ENCODE data around the gene MTHFSD. TPM values are rescaled to one million over a fixed set of nuclear protein-coding genes. Genes with fewer than 3 reads are reported as not detected.

The MTHFSD gene
- total and polyA plus RNA-seq, 2 of the 8 experiments (the other 6 are each of a cell fraction or from before 2014, with no cell fraction given) = 7.1 to 9.8 TPM

- DNase-seq (ENCODE audit: low read depth in 1 of 2, low spot score in 2 of 2) = peak in 1 of 2 experiments; percentile 75
- H3K36me3 ChIP-seq (ENCODE audit: control insufficient read depth in 2 of 4, insufficient read depth in 4 of 4, low read length in 3 of 4) = peaks cover 0 to 10% (median 0%) of the 10 kb centered on the region in 4 experiments; a peak in 1 of 8 replicates
- peak overlapping the region; percentile 83 to 95 for H3K4me2 ChIP-seq (ENCODE audit: insufficient read depth in 1 of 2, low read depth in 2 of 2, low read length in 2 of 2)
- no peak overlapping the region for H4K5ac ChIP-seq (ENCODE audit: insufficient read length, low read depth, low read length)
- H3K14ac ChIP-seq (ENCODE audit: insufficient read length) = no peak overlapping the region
- WGBS, 2 experiments (ENCODE audit: extremely low coverage in 1 of 2, insufficient coverage in 1 of 2, insufficient read length in 1 of 2, insufficient replicate concordance in 2 of 2, low coverage in 1 of 2, low lambda C conversion rate in 2 of 2, missing lambda C conversion rate in 1 of 2) = 3% methylated on average over 41 of the region's 69 CpGs; no CpG with 5 or more reads in 1 of the 2 experiments
- H3K23me2 ChIP-seq (ENCODE audit: low read depth, low read length) = peaks cover 11% of the 10 kb centered on the region; the same call in 1 of the 2 replicates
- H4K20me1 ChIP-seq (replicated peaks in 1 of 2; ENCODE audit: control insufficient read depth in 1 of 2, insufficient read depth in 2 of 2, low read length in 2 of 2) = peaks cover 6 to 12% of the 10 kb centered on the region in 2 experiments
- H3K23ac ChIP-seq (ENCODE audit: insufficient read length) = no peak overlapping the region
- no peak overlapping the region for H4K91ac ChIP-seq (replicated peaks; ENCODE audit: insufficient read length, low read length)
- peak overlapping the region; percentile 40; the same call in 1 of the 2 replicates for H4K8ac ChIP-seq (ENCODE audit: extremely low read depth, insufficient read depth, low read length)
- H2BK15ac ChIP-seq (ENCODE audit: low read length) = no peak overlapping the region
- no peak overlapping the region for H2BK5ac ChIP-seq (ENCODE audit: low read depth, low read length)
- H3K27ac ChIP-seq (ENCODE audit: low read depth, low read length) = no peak overlapping the region
- no peak overlapping the region for H3K56ac ChIP-seq (replicated peaks; ENCODE audit: insufficient read length, low read depth, low read length)
- H2BK120ac ChIP-seq (replicated peaks; ENCODE audit: low read depth, low read length) = no peak overlapping the region
- no peak overlapping the region for H3K4ac ChIP-seq (replicated peaks; ENCODE audit: insufficient read length, low read depth, low read length)
- H2BK12ac ChIP-seq (ENCODE audit: low read depth, low read length) = no peak overlapping the region
- ChIA-PET POLR2A (ENCODE audit: partially characterized antibody) (no interaction called here), CTCF (ENCODE audit: partially characterized antibody) (interaction anchor here (1.0 to 3.5 kb wide), 6 partner anchors 8 to 498 kb away, joined by 3 to 13 read pairs (median 3); no protein-coding TSS in a partner anchor)
- no peaks in the 10 kb centered on the region for H3K79me2 ChIP-seq (ENCODE audit: control insufficient read depth in 1 of 2, insufficient read depth in 2 of 2, low read length in 2 of 2)
- H2AFZ ChIP-seq (ENCODE audit: low read length) = no peak overlapping the region
- no peak for FAIRE-seq
- peaks cover 8 to 38% (median 20%) of the 10 kb centered on the region in 4 experiments for H3K4me1 ChIP-seq (replicated peaks in 1 of 4; ENCODE audit: control insufficient read depth in 3 of 4, insufficient read depth in 4 of 4, low read length in 3 of 4)
- H3K18ac ChIP-seq (ENCODE audit: extremely low read depth, low read length) = no peak overlapping the region
- H3K27me3 ChIP-seq (replicated peaks in 1 of 4; ENCODE audit: control insufficient read depth in 3 of 4, extremely low read depth in 1 of 4, insufficient read depth in 3 of 4, low read length in 3 of 4) = peaks cover 69 to 87% (median 80%) of the 10 kb centered on the region in 4 experiments
- no peaks in the 10 kb centered on the region for H3K9me3 ChIP-seq (ENCODE audit: insufficient read depth in 2 of 2, low read depth in 1 of 2, low read length in 1 of 2)
- no peak overlapping the region for H3K9ac ChIP-seq (replicated peaks in 1 of 4; ENCODE audit: extremely low read depth in 1 of 4, low read depth in 3 of 4, low read length in 3 of 4)
- H3K4me3 ChIP-seq (ENCODE audit: extremely low read depth in 1 of 4, insufficient read depth in 2 of 4, low read depth in 3 of 4, low read length in 4 of 4) = peak overlapping the region; percentile 15 to 66 (median 32); a peak in 7 of 8 replicates
- H2AK5ac ChIP-seq (ENCODE audit: low read depth, low read length) = no peak overlapping the region
- H2BK20ac ChIP-seq (ENCODE audit: low read length) = no peak overlapping the region
- no peaks in the 10 kb centered on the region for H3K79me1 ChIP-seq (ENCODE audit: low read depth, low read length)
- TF ChIP-seq TCF12 (IDR thresholded peaks at IDR 0.05; ENCODE audit: low read depth, low read length) (no peak), BCL11A (IDR thresholded peaks at IDR 0.05; ENCODE audit: low read depth in 2 of 2, low read length in 2 of 2) (no peak), RNF2 (IDR thresholded peaks at IDR 0.05; ENCODE audit: borderline replicate concordance, low read depth, low read length, missing control alignments, poor library complexity, severe bottlenecking) (peak; percentile 78), MAX (IDR thresholded peaks at IDR 0.05) (0 out of 2 replicates have a peak, but pooled peaks have one; percentile 11), RBBP5 (IDR thresholded peaks at IDR 0.05; ENCODE audit: borderline replicate concordance, low read depth, low read length) (no peak), SUZ12 (IDR thresholded peaks at IDR 0.05; ENCODE audit: low read length) (peak; percentile 91), EZH2 (IDR thresholded peaks at IDR 0.05; ENCODE audit: low read depth, low read length, severe bottlenecking) (peak; percentile 84), SIRT6 (IDR thresholded peaks at IDR 0.05; ENCODE audit: low read length) (no peak), CTCF (IDR thresholded peaks at IDR 0.05; ENCODE audit: control extremely low read depth in 1 of 3, insufficient read depth in 1 of 3, low read depth in 1 of 3, low read length in 3 of 3) (no peak)
These were observed 23.7 kb upstream of the MTHFSD start for GRCh38 chr16:86578611-86579267.

All from H1 (cell line).